Mesenchymal stem cell (in vitro differentiated cells and primary cell): ENCODE data around the gene LENG9.
"Not testable (repeated sequence)": the region's sequence is repeated elsewhere in the genome, so short reads cannot be mapped to it uniquely, and the experiment has no call there.

Source experiments
- DNase-seq: peaks from one replicate; pipeline ENCODE4 v3.0.0-alpha.2; 2013
- H2AFZ ChIP-seq: one replicate; pipeline ENCODE4 v1.6.1; 2013; ENCODE audit warnings: low read depth, mild to moderate bottlenecking, control low read depth, inconsistent platforms, low read length, moderate library complexity
- H2AK5ac ChIP-seq: 2 replicates; pipeline ENCODE4 v1.6.1; 2013; ENCODE audit warnings: low read length, moderate library complexity, mild to moderate bottlenecking, inconsistent platforms; ENCODE audit not compliant: severe bottlenecking
- H2BK120ac ChIP-seq: one replicate; pipeline ENCODE4 v1.6.1; 2013; ENCODE audit warnings: low read depth, mild to moderate bottlenecking, inconsistent platforms, low read length, moderate library complexity
- H2BK12ac ChIP-seq, 2 experiments: one replicate each; pipeline ENCODE4 v1.6.1; 2013; ENCODE audit warnings: inconsistent platforms in 2 of 2, low read length in 2 of 2, mild to moderate bottlenecking in 2 of 2, moderate library complexity in 2 of 2, control low read depth in 1 of 2
- H2BK15ac ChIP-seq: one replicate; pipeline ENCODE4 v1.6.1; 2013; ENCODE audit warnings: mild to moderate bottlenecking, low read depth, inconsistent platforms; ENCODE audit not compliant: poor library complexity, severe bottlenecking
- H2BK5ac ChIP-seq: 2 replicates; pipeline ENCODE4 v1.6.1; 2013; ENCODE audit warnings: low read depth, mild to moderate bottlenecking, low read length, control low read depth, inconsistent platforms; ENCODE audit not compliant: poor library complexity, severe bottlenecking
- H3K14ac ChIP-seq, 2 experiments: one replicate each; pipeline ENCODE4 v1.6.1; 2013; ENCODE audit warnings: inconsistent platforms in 2 of 2, low read length in 2 of 2, control low read depth in 1 of 2, mild to moderate bottlenecking in 1 of 2, moderate library complexity in 1 of 2
- H3K18ac ChIP-seq, 2 experiments: one replicate each; pipeline ENCODE4 v1.6.1; 2013; ENCODE audit warnings: inconsistent platforms in 2 of 2, low read length in 2 of 2, control low read depth in 1 of 2, low read depth in 1 of 2, mild to moderate bottlenecking in 1 of 2
- H3K23ac ChIP-seq, 2 experiments: one replicate each; pipeline ENCODE4 v1.6.1; 2013; ENCODE audit warnings: inconsistent platforms in 2 of 2, low read length in 2 of 2, mild to moderate bottlenecking in 2 of 2, moderate library complexity in 2 of 2, control low read depth in 1 of 2
- H3K27ac ChIP-seq: 2 replicates; pipeline ENCODE4 v1.5.1; 2013; ENCODE audit warnings: mild to moderate bottlenecking, moderate library complexity, low read length, control low read depth, inconsistent platforms; ENCODE audit not compliant: poor library complexity, severe bottlenecking
- H3K27me3 ChIP-seq, 2 experiments: 2 replicates each; pipeline versions ENCODE4 v1.6.1 to v1.7.0; 2013; ENCODE audit warnings: low read length in 2 of 2, mild to moderate bottlenecking in 2 of 2, moderate library complexity in 2 of 2, control low read depth in 1 of 2, inconsistent platforms in 1 of 2; ENCODE audit not compliant: control insufficient read depth in 1 of 2, insufficient read depth in 1 of 2
- H3K36me3 ChIP-seq, 2 experiments: 2 replicates each; pipeline versions ENCODE4 v1.6.1 to v1.7.0; 2013; ENCODE audit warnings: low read length in 2 of 2, control low read depth in 1 of 2, inconsistent platforms in 1 of 2, low read depth in 1 of 2, mild to moderate bottlenecking in 1 of 2; ENCODE audit not compliant: insufficient read depth in 2 of 2, control insufficient read depth in 1 of 2
- H3K4ac ChIP-seq, 2 experiments: one replicate each; pipeline ENCODE4 v1.6.1; 2013; ENCODE audit warnings: inconsistent platforms in 2 of 2, low read length in 2 of 2, mild to moderate bottlenecking in 2 of 2, moderate library complexity in 2 of 2, control low read depth in 1 of 2, low read depth in 1 of 2
- H3K4me1 ChIP-seq: 2 replicates; pipeline ENCODE4 v1.6.1; 2013; ENCODE audit warnings: low read depth, low read length, control low read depth; ENCODE audit not compliant: control insufficient read depth, insufficient read depth
- H3K4me2 ChIP-seq: 2 replicates; pipeline ENCODE4 v1.6.1; 2013; ENCODE audit warnings: low read length, mild to moderate bottlenecking, inconsistent platforms; ENCODE audit not compliant: poor library complexity, severe bottlenecking
- H3K4me3 ChIP-seq, 2 experiments: 2 replicates each; pipeline versions ENCODE4 v1.5.1 to v1.7.0; 2013; ENCODE audit warnings: low read length in 2 of 2, mild to moderate bottlenecking in 2 of 2, control low read depth in 1 of 2, low read depth in 1 of 2; ENCODE audit not compliant: insufficient read depth in 1 of 2
- H3K79me1 ChIP-seq: replicated peaks from 2 replicates; pipeline ENCODE4 v1.6.1; 2013; ENCODE audit warnings: mild to moderate bottlenecking, control low read depth, low read length, inconsistent platforms; ENCODE audit not compliant: poor library complexity, severe bottlenecking
- H3K9ac ChIP-seq: 2 replicates; pipeline ENCODE4 v1.7.0; 2013; ENCODE audit warnings: mild to moderate bottlenecking, low read length, moderate library complexity
- H3K9me3 ChIP-seq: 2 replicates; pipeline ENCODE4 v1.7.0; 2013; ENCODE audit warnings: mild to moderate bottlenecking, low read length; ENCODE audit not compliant: control insufficient read depth
- H4K8ac ChIP-seq: one replicate; pipeline ENCODE4 v1.6.1; 2013; ENCODE audit warnings: inconsistent platforms, mild to moderate bottlenecking, low read length, moderate library complexity
- H4K91ac ChIP-seq: one replicate; pipeline ENCODE4 v1.6.1; 2013; ENCODE audit warnings: mild to moderate bottlenecking, low read length, inconsistent platforms
- WGBS: methylation state at CpG from one replicate; pipeline ENCODE4 v1.1.7; 2013; ENCODE audit warnings: mixed read lengths; 5-methylcytosine and 5-hydroxymethylcytosine counted together

Gene LENG9

GRCh38 chr19:54507038-54507717, 43.6 kb upstream of the LENG9 start:
- H3K4me1 ChIP-seq, DNase-seq, H3K9me3 ChIP-seq, H4K8ac ChIP-seq, H4K91ac ChIP-seq, H3K23ac ChIP-seq, H3K79me1 ChIP-seq, H3K18ac ChIP-seq, H3K4me3 ChIP-seq, H3K27me3 ChIP-seq, H3K9ac ChIP-seq, H3K4me2 ChIP-seq, H3K14ac ChIP-seq, H3K27ac ChIP-seq, H2AK5ac ChIP-seq, H2BK12ac ChIP-seq, H2AFZ ChIP-seq, H2BK5ac ChIP-seq, H2BK15ac ChIP-seq, H2BK120ac ChIP-seq, H3K4ac ChIP-seq, H3K36me3 ChIP-seq: not testable (repeated sequence)
- 85% methylated on average over 6 of the region's 15 CpGs for WGBS

GRCh38 chr19:54506079-54506478, 42.5 kb upstream of the LENG9 start:
- H2BK120ac ChIP-seq = no peak overlapping the region
- no peak overlapping the region for H2BK15ac ChIP-seq
- no peak overlapping the region for H3K4ac ChIP-seq
- H2AK5ac ChIP-seq = no peak overlapping the region
- no peak overlapping the region for H3K27ac ChIP-seq
- 67% methylated on average over 8 of the region's 10 CpGs for WGBS
- no peak overlapping the region for H4K91ac ChIP-seq
- H2BK5ac ChIP-seq = no peak overlapping the region
- H3K14ac ChIP-seq = no peak overlapping the region
- H3K23ac ChIP-seq = no peak overlapping the region
- no peak overlapping the region for H2BK12ac ChIP-seq
- no peaks in the 10 kb centered on the region for H3K27me3 ChIP-seq
- no peak overlapping the region for H2AFZ ChIP-seq
- H3K4me3 ChIP-seq = no peak overlapping the region
- H3K18ac ChIP-seq = no peak overlapping the region
- no peak overlapping the region for H3K9ac ChIP-seq
- no peaks in the 10 kb centered on the region for H3K36me3 ChIP-seq
- H3K4me1 ChIP-seq = no peaks in the 10 kb centered on the region
- DNase-seq = no peak
- no peaks in the 10 kb centered on the region for H3K9me3 ChIP-seq
- H4K8ac ChIP-seq = no peak overlapping the region
- no peaks in the 10 kb centered on the region for H3K79me1 ChIP-seq
- no peak overlapping the region for H3K4me2 ChIP-seq

- not testable (repeated sequence) for H3K9ac ChIP-seq, H3K36me3 ChIP-seq, DNase-seq, H2AFZ ChIP-seq, H3K4ac ChIP-seq, H3K79me1 ChIP-seq, H3K4me1 ChIP-seq, H2AK5ac ChIP-seq, H4K8ac ChIP-seq, H3K9me3 ChIP-seq, H3K23ac ChIP-seq, H4K91ac ChIP-seq, H2BK15ac ChIP-seq, H2BK12ac ChIP-seq, H3K27me3 ChIP-seq, H3K4me3 ChIP-seq, H3K27ac ChIP-seq, H2BK120ac ChIP-seq, H3K4me2 ChIP-seq, H3K14ac ChIP-seq, H3K18ac ChIP-seq, H2BK5ac ChIP-seq
- WGBS = 98% methylated on average over 2 of the region's 4 CpGs
Observed at GRCh38 chr19:54505542-54505941, 42.0 kb upstream of the LENG9 start.

GRCh38 chr19:54502518-54503048, 39.0 kb upstream of the LENG9 start, which contains the start of gene LAIR2:
LAIR2 (plus strand) TSS chr19:54502831; CDS start chr19:54502919, 88 bp downstream.
- Histone ChIP-seq H3K9me3 (no peaks in the 10 kb centered on the region), H3K23ac (no peak within 1 kb of the TSS), H3K18ac (no peak within 1 kb of the TSS), H2AFZ (no peak within 1 kb of the TSS), H3K4me3 (no peak within 1 kb of the TSS), H2AK5ac (no peak within 1 kb of the TSS), H4K8ac (no peak within 1 kb of the TSS), H3K4me1 (no peaks in the 10 kb centered on the region), H3K4me2 (no peak within 1 kb of the TSS), H2BK12ac (no peak within 1 kb of the TSS), H2BK15ac (no peak within 1 kb of the TSS), H2BK120ac (no peak within 1 kb of the TSS), H3K79me1 (no peaks in the 10 kb centered on the region), H4K91ac (no peak within 1 kb of the TSS), H3K27me3 (no peaks in the 10 kb centered on the region), H2BK5ac (no peak within 1 kb of the TSS), H3K9ac (no peak within 1 kb of the TSS), H3K4ac (no peak within 1 kb of the TSS), H3K14ac (no peak within 1 kb of the TSS), H3K36me3 (no peaks in the 10 kb centered on the region), H3K27ac (no peak within 1 kb of the TSS)
- 89% methylated on average over 9 of the region's 14 CpGs for WGBS
- no peak for DNase-seq
